ENCODE results near the gene NOC2L.
A peak's percentile ranks its signal among the peaks of the same experiment; 100 is the strongest.
"Not testable (repeated sequence)": the region's sequence is repeated elsewhere in the genome, so short reads cannot be mapped to it uniquely, and the experiment has no call there.

The NOC2L gene

DNA sequence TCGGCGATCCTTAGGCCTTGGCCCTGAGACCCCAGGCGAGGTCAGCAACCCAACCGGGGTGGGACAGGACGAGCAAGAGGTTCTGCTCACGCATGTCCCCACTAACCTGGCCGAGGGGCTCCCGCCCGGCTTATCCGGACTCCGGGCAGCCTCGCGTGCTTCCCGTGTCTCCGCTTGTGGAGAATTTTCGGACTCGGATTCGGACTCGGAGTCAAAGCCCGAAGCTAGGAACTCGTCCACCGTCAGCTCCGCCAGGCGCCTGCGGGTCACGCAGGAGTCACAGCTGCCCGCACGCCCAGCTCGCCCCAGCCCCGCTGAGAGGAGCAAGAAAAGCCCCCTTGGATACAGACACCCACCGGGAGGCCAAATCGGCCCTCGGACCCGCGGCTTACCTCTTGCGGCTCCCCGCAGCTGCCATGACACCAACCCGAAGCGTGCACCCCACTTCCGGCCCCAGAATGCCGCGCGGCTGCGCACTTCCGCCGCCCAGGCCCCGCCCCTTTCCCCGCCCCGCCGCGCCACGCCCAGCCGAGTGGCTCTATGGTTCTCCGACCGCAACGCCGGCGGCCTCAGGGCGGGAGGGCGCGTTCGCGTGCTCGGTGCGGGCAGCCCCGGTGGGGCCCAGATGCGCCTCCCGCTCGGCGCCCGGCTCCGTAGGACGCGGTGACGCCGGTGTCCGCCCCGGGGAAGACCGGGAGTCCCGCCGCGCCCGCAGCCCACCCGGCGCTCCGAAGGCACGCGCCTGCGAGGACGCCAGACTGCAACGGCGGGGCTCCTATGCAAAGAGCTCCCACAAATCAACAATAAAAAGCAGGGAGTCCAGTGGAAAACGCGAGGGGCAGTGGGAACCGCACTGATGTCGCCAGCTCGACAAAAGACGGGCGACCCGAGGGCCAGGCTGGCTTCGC lies at the start of gene NOC2L:
NOC2L (minus strand) TSS at position 434 of the 908 bp plus-strand sequence; CDS start at position 418, 16 bp downstream.
- DNase-seq: peak; percentile 46 to 71

DNA sequence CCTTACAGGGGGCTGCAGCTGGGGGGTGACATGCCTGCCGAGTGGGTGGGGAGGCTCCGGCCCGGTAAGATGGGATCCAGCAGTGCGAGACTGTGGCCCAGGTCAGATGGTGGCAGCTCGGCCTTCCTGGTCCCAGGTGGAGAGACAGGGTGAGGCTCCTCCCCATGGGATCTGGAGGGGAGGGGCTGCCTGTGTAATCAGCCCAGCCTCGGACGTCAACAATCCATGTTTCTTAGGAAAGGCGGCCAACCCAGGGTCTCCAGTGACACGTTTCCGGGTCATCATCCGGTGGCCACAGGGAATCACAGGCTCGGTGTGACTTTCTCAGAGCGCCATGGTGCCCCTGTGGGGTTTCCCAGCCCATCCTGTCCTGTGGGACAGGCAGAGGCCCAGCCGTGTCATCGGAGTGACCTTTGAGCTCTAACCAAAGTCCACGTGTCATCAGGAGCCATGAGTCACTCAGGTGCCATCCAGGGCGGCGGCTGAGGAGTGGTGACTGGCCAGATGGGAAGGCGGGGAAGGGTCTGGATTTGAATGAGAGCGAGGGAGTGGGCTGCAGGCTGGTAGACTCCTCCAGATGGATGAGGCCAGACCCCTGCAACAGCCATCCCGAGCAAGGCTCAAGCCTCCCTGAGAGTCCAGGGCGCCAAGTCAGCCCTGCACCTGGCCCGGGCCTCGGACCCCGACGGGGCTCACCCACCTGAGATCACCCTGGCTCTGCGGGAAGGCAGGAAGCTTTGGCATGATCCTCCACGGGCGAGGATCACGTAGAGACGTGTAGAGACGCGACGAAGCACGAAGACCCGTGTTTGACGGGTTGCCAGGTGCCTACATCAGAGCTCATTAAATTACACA lies 47.5 kb upstream of the NOC2L start:
- no peak for DNase-seq

DNA sequence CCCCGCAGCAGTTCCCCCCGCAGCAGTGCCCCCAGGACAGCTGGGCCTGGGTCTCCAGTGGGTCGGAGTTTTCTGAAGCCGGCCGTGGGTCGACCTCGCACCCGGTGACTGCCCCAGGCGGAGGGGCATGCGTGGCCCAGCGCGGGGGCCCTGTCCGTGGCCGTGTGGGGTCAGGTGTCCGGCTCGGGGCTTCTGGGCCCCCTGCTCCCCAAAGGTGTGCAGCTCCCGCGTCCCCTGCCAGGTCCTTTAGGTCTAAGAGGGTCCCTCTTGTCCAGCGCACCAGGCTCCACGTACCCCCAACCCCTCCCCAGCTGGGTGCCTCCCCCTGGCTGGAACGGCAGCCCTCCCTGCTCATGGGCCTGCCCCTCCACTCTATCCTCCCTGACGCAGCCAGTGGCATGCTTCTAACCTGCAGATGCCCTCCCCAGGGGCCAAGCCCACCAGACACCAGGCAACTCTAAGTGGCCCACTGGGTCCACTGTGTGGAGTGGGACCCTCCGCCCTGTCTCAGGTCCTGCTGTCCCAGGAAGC lies 46.8 kb upstream of the NOC2L start:
- no peak for DNase-seq

DNA sequence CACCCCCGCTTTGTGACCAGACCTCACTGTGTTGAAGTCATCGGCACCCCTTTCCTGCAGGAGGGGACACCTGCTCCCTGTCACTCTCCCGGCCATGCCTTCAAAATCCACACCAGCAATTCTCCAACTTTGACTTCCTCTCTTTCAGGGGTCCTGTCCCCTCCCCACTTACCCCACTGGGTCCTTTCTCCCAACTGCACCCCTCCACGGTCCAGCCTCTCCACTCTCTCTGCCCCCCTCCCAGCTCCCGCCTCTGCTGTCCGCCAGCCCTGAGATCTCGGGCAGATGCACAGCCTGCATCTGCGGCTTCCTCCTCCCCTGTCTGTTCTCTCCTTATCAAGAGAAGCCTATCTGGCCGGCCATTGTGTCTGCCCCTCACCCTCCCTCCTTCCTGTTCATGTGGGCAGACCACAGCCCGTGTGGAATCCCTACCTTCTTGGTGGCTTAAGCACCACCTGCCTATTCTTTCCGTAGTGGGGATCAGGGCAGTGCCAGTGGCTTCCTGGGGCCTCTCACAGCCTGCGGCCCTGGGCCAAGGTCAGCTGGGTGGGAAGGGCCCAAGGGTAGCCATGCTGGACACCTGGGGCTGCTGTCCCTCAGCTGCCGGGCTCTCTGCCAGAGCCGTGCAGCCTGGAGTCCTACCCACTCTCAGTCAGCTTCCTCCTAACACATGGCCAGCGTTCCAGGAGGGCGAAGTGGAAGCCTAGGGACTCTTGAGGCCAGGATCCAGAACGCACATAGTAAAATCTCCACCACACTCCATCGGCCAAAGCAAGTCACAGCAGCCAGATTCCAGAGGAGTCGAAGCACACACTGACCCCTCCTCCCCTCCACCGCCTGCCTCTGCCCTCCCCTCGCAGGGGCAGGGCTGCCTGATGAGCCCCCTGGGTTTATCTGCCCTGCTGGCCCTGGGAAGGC lies 46.0 kb upstream of the NOC2L start:
- no peak for DNase-seq

DNA sequence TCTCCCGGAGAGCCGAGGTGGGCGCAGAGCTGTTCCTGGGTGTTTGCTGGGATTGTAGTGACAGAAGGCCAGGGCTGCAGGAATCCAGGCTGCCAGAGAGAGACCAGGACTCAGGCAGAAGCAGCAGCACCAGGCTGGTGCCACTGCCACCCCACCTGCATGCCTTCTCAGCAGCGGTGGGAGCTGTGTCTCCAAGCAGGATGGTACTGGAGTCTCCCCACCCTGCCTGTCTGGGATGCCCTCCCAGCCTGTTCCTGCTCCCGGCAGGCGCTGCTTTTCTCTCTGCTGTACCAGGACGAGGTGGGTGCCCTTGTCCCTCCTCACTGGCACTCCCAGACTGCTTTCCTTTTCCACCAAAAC lies 45.3 kb upstream of the NOC2L start:
- no peak for DNase-seq

DNA sequence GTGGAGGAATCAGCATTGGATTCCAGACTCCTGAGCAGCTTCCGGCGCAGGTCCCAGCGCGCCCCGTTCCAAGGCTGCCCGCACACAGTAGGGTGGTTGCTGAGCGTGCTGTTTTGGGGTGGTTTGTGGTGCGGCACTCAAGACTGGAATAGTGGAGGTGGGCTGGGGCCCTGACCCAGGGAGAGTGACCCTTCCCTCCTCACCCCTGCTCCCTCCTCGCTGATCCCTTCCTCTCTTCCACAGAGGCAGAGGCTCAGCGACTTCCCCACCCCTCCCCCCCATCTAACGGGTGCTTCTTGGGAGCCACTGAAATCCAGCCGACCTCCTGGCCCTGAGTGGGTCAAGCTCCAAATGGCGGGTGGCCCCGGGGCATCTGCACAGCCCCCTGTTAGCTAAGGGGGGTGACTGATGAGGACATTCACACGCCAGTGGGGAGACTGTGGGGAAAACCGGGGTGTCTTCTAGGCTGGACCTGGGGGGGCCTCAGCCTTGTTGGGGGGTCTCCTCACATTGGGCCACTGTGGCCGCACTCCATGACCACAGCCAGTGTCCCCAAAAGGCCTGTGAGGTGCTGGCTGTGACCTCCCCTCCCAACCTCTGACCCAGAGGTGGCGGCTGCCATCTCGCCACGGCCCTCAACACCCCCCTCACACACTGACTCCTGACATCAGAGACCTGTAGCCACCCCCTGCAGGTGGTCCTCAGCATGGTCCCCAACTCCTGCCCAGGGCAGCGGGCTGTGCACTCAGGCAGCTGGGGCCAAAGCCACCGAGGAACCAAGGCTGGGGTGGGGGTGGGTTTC lies 44.8 kb upstream of the NOC2L start:
- DNase-seq: no peak

DNA sequence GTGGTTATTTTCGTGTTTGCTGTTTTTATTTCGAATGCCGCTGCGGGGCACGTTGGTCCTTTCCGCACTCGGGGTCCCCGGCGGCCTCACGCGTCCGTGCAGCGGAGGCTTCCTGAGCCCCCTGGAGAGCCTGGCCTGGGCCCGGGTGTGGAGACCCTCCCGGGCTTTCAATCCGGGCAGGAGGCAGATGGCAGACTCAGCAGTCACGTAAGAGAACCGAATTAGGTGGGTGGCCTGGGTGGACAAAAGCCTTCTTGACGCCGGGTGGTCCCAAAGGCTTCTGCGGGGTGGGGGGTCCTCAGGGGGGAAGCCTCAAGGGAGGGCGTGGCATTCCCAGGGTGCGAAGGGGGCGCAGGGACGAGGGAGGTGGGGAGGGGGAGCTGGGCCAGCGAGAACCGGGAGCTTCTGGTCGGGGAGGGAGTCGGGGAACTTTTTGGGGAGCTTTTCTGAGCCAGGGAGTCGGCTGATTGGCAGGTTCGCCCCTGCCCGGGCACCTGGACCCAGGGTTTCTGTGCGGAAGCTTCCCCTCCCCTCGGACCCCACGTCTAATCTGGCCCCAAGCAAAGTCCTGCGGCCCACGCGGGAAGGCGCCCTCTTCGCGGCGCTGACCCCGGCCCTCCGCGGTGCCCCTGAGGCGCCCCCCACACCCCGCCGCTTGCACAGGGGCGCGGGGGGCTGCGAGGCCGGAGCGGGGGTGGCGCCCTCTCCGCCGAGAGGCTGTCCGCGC lies 42.2 kb upstream of the NOC2L start:
- DNase-seq: no peak

DNA sequence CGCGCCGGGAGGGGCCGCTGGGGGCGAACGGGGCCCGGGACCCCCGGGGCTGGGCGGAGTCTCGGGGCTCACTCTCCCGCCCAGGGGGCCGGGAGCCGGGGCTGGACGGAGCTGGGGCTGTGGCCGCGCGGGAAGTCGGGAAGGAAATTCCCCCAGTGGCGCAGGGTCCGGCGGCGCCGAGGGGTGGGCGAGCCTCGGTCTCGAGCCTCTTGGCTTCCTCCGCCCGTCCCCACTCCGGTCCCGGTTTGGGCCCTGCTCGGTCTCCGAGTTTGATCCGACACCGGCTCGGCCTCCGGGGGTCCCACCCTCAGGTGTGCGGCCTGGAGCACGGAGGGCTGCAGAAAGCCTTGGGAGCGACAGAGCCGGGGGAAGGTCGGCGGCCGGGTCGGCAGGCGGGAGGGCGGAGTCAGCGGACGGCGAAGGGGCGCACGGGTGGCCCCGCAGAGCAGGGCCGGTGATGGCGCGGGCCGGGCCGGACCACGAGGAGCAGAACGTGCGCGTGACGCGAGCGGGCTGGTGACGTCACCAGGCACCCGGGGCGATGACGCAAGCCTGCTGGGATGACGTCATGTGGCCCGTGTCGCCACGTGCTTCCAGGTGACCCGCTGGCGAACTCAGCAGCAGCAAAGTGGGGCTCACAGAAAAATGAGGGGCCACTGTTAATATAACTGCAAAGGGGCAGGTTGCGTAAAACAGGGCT lies 41.5 kb upstream of the NOC2L start:
- DNase-seq: peak in 1 of 2 experiments; percentile 61

DNA sequence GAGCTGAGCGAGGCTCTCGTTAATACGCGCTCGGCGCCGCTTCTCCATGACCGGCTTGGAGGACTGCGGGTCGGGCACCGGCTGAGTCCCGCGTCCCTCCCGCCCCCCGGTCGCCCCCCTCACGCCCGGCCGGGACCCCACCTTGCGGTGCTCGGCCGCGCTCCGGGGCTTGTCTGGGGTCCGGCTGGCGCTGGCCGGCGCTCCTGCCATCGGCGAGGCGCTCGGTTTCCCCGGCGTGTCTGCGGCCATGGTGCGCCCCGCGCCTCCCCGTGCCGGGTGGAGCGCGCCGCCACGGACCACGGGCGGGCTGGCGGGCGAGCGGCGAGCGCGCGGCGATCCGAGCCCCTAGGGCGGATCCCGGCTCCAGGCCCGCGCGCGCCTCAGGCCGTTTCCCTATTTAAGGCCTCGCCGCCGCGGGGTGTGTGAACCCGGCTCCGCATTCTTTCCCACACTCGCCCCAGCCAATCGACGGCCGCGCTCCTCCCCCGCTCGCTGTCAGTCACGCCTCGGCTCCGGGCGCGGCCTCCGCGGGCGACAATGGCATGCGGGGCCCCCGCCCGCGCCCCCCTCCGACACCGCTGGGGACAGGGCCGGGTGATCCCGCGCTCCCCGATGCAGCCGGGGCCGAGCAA lies 40.8 kb upstream of the NOC2L start, which contains the start of gene HES4:
HES4 (minus strand) TSS at position 373 of the 632 bp plus-strand sequence; CDS start at position 249, 124 bp downstream.
- DNase-seq: peak; percentile 41 to 71

DNA sequence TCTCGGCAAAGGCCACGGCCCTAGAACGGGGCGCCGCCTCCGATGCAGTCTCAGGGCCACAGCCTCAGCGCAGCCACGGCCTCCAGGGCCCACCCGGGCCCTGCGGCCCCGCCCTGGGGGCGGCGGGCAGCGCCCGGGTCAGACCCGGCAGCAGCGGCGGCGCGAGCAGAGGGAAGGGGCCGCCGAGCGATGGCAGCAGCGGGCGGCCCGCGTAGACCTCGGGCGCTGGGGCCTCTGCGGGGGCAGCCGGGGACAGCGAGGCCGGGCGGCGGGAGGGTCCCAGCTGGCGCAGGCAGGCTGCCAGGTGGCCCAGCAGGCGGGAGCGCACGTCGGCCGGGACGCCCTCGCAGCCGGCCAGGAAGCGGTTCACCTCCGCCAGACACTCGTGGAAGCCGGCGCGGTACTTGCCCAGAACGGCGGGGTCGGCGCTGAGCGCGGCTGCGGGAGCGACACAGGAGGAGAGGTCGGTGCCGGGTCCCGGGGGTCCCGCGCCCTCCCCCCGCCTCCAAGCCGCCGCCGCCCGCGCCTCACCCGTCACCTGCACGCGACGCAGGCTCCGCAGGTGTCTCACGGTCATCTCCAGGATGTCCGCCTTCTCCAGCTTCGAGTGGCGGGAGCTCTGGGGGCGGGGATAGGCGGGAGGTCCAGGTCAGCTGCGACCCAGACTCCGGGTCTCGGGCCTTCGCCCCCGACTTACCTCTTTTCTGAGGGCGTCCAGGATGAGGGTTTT lies 40.1 kb upstream of the NOC2L start:
- DNase-seq: peak in 1 of 2 experiments; percentile 48

DNA sequence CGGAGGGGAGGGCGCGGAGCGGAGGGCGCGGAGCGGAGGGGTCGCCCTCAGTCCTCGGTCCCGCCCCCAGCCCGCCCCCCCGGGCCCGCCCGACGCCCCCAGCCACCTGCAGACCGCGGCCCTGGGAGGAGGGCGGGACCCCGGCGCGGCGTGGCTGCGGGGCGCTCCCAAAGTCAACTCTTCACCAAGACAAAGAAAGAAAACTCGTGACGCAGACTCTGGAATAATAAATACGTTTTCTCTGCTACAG lies 39.6 kb upstream of the NOC2L start:
- DNase-seq: no peak

DNA sequence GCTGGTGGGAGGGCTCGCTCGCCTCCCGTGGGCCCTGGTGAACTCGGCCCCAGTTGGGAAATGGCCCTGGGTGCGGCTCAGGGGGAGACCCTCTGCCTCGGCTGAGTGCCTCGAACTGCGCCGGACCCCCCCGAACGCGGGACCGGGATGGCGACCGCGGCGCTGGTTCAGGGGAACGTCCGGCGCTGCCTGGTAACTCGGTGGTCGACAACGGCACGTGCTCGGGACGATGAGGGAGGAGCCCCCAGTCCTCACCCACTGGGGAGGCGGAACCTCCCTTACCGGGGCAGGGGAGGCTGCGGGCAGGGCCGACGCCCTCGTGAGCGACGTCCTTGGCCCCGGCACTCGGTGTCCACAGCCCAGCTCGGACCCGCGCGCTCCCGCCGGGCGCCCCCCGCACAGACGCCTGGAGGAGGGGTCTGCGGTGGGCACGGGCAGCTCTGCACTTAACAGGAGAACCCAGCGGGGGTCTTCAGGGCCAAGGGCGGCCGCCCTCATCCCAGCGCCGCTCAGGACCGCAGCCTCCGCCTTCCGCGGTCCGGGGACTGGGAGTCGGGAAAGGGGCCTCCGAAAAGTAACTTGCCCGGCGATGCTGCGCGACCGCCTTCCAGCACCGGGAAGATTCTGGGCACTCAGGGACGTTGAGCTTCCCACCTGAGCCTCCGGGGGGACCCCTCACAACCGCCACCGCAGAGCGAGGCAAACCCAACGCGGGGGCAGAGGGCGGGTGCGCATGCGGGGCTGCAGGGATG lies 39.1 kb upstream of the NOC2L start:
- DNase-seq: no peak

DNA sequence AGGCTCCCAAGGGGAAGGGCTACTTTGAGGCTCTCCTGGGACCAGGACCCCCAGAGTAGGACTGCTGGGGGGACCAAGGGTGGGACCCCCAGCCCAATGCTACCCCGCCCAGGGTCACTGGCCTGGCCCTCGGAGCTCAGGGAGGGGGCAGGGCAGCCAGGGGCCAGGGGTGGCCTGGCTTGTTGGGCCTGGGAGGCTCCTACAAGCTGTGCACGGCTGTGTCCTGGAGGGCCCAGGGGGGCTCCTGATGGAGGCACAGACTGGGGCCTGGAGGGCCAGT lies 38.6 kb upstream of the NOC2L start:
- no peak for DNase-seq

DNA sequence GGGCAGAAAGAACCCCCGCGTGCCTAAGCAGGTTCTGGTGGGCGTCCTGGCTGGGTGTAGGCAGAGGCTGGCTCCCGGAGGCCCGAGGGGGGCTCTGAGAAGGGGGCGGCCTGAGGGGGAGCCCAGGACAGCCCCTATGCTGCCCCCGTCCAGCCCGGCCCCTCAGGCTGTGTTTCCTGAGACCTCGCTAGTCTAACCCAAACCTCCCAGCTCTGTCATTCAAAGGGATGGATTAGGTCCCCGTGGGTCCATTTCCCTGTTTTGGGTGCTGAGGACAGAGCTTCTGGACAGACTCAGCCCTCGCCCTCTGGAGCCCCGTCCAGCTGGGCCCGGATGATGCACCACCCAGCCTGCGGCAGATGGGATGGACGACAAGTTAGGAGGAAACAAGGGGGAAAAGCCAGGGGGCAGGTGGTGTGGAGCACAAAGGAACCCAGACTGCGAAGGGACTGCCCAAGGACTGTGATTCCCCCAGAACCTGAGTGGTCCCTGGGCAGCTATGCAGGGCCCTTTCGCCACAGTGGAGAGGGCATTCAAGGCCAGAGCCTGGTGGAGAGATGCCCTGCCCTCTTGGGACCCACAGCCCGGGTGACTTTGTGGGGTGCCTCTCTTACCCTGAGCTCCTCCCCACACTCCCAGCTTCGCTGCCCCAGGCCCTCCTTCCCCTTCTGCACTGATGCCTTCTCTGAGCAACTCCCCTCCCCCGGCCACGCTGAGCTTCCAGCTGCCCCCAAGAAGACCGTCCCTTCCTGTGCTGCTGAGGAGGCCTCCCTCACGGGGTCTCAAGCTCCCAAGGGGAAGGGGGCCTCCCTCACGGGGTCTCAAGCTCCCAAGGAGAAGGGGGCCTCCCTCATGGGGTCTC lies 38.0 kb upstream of the NOC2L start:
- no peak for DNase-seq

DNA sequence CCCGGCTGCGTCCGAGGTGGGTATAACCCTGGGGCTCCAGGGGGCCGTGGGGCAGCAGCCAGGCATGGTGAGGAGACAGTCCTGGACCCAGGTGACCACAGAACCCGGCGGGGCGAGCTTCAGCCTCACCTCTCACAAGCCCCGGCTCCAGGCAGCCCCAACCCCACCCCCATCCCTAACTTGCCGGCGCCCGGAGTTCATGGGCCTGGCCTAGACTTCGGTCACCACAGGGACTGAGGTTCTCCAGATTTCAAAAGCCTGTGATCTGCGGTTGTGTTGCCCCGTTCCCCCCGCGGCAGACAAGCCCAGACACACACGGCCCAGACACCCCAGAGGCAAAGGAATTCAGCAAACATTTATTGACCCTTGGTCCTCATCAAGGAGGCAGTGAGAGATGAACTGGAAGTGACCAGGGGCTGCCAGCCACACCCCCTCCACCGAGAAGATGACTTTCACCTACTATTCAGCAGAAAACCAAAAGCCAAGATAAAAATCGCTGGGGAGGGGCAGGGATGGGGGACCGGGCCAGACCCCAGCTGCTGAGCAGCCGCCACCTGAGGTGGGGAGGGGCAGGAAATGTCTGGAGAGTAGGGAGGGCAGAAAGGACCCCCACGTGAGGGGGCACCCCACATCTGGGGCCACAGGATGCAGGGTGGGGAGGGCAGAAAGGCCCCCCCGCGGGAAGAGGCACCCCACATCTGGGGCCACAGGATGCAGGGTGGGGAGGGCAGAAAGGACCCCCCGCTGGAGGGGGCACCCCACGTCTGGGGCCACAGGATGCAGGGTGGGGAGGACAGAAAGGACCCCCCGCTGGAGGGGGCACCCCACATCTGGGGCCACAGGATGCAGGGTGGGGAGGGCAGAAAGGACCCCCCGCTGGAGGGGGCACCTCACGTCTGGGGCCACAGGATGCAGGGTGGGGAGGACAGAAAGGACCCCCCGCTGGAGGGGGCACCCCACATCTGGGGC lies 36.9 kb upstream of the NOC2L start:
- no peak for DNase-seq

DNA sequence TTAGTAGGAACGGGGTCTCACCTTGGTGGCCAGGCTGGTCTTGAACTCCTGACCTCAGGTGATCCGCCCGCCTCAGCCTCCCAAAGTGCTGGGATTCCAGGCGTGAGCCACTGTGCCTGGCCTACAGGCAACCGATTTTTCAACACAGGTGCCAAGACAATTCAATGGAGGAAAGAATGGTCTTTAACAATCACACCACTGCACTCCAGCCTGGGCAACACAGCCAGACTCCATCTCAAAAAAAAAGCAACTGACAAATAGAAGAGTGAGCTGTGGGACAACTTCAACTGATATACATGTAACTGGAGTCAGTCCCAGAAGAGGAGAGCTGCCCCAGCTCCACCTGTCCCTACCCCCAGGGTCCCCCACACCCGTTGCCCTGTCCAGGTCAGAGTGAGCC lies 35.5 kb upstream of the NOC2L start:
- not testable (repeated sequence) for DNase-seq
